Testis (tissue), 2 donors: Measurements from ENCODE around the gene ANXA8.

Experiments used
- POLR2A ChIP-seq: fragments of 450-650 bp; IDR thresholded peaks from one replicate; pipeline ENCODE4 v1.6.1; 2017; ENCODE audit warnings: antibody characterized with exemption, mild to moderate bottlenecking, moderate library complexity
- TF ChIP-seq, protein P1 (sequence below), 3 experiments: fragments of 450-650 bp in 2 of 3; fragments of 200-600 bp in 1 of 3; sonication (generic) in 1 of 3; IDR thresholded peaks; one replicate each; pipeline ENCODE4 v1.5.1; 2016 to 2019; ENCODE audit warnings: antibody characterized with exemption in 3 of 3, mild to moderate bottlenecking in 2 of 3, moderate library complexity in 1 of 3

DNA sequence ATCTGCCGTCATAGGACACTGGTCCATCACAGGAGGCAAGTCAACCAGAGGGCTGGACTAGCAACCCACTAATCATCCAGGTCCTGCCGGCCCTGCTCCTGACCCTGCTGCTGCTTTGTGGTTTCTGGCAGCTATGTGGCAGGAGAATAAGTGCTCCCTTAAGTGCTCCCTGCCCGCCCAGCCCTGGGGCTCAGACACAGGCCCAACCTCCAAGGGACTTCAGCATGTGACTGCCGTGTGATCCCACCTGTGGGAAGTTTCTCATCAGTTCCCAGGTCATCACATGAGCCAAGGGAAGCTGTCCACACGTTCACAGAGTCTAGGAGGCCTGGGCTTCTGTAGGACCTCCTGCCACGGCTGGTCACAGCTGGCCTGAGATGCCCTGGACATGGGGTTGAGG, 65.6 kb downstream of the ANXA8 start:
- TF ChIP-seq, protein P1, sequence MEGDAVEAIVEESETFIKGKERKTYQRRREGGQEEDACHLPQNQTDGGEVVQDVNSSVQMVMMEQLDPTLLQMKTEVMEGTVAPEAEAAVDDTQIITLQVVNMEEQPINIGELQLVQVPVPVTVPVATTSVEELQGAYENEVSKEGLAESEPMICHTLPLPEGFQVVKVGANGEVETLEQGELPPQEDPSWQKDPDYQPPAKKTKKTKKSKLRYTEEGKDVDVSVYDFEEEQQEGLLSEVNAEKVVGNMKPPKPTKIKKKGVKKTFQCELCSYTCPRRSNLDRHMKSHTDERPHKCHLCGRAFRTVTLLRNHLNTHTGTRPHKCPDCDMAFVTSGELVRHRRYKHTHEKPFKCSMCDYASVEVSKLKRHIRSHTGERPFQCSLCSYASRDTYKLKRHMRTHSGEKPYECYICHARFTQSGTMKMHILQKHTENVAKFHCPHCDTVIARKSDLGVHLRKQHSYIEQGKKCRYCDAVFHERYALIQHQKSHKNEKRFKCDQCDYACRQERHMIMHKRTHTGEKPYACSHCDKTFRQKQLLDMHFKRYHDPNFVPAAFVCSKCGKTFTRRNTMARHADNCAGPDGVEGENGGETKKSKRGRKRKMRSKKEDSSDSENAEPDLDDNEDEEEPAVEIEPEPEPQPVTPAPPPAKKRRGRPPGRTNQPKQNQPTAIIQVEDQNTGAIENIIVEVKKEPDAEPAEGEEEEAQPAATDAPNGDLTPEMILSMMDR (IDR thresholded peaks at IDR 0.05) = no peak
- TF ChIP-seq POLR2A = no peak
